Activated T-helper 17 cell treated with anti-CD3 and anti-CD28 coated beads, Interleukin-2, amount 50 U/mL, for 72 hours (primary cell): ENCODE measurements around the gene AIFM3. TPM values are rescaled to one million over a fixed set of nuclear protein-coding genes. Genes with fewer than 3 reads are reported as not detected.
"Not testable (repeated sequence)": the region's sequence is repeated elsewhere in the genome, so short reads cannot be mapped to it uniquely, and the experiment has no call there.

ENCODE experiments used
- ATAC-seq: fragments of 150-1000 bp; cut with Tn5 transposase; replicated peaks from 2 replicates; pipeline ENCODE4 v1.10.0; 2021; ENCODE audit warnings: mild to moderate bottlenecking, moderate library complexity
- H3K27ac Mint-ChIP-seq: one replicate; pipeline ENCODE4 v1.8.0; 2022; ENCODE audit warnings: mixed read lengths
- H3K27me3 Mint-ChIP-seq: one replicate; pipeline ENCODE4 v1.8.0; 2022; ENCODE audit warnings: mixed read lengths
- H3K36me3 Mint-ChIP-seq: one replicate; pipeline ENCODE4 v1.8.0; 2022; ENCODE audit warnings: low read depth, mild to moderate bottlenecking, mixed read lengths
- H3K4me1 Mint-ChIP-seq: one replicate; pipeline ENCODE4 v1.8.0; 2022; ENCODE audit warnings: mixed read lengths
- H3K4me3 Mint-ChIP-seq: one replicate; pipeline ENCODE4 v1.8.0; 2022; ENCODE audit warnings: mild to moderate bottlenecking, mixed read lengths
- H3K9me3 Mint-ChIP-seq: one replicate; pipeline ENCODE4 v1.8.0; 2022; ENCODE audit warnings: mixed read lengths
- total RNA-seq, 2 donors: library from RNA; stranded (reverse); gene quantifications; one replicate each; pipeline ENCODE4 v1.2.3, GENCODE V29; 2022

Gene AIFM3
- not detected for total RNA-seq

GRCh38 chr22:20966883-20967696, at the start of gene AIFM3:
TSS of gene AIFM3 (plus strand) at chr22:20967255. CDS start at chr22:20967945, 690 bp downstream.
- H3K36me3 Mint-ChIP-seq, result no peaks in the 10 kb centered on the region
- no peak for ATAC-seq
- H3K4me3 Mint-ChIP-seq, result peak within 1 kb of the TSS; percentile 11
- no peak within 1 kb of the TSS for H3K27ac Mint-ChIP-seq
- no peaks in the 10 kb centered on the region for H3K9me3 Mint-ChIP-seq
- peaks cover 4% of the 10 kb centered on the region for H3K27me3 Mint-ChIP-seq
- H3K4me1 Mint-ChIP-seq, result no peaks in the 10 kb centered on the region

GRCh38 chr22:20918663-20919218, 48.3 kb upstream of the AIFM3 start:
- no peaks in the 10 kb centered on the region for H3K9me3 Mint-ChIP-seq
- peak overlapping the region; percentile 82 for H3K4me3 Mint-ChIP-seq
- no peaks in the 10 kb centered on the region for H3K27me3 Mint-ChIP-seq
- peak overlapping the region; percentile 91 for H3K27ac Mint-ChIP-seq
- H3K4me1 Mint-ChIP-seq, result peaks cover 26% of the 10 kb centered on the region
- no peak for ATAC-seq
- peaks cover 51% of the 10 kb centered on the region for H3K36me3 Mint-ChIP-seq

GRCh38 chr22:20919718-20920117, 47.3 kb upstream of the AIFM3 start:
- Mint-ChIP-seq H3K27ac (peak overlapping the region; percentile 91), H3K4me3 (peak overlapping the region; percentile 82), H3K9me3 (no peaks in the 10 kb centered on the region), H3K27me3 (no peaks in the 10 kb centered on the region), H3K4me1 (peaks cover 23% of the 10 kb centered on the region), H3K36me3 (peaks cover 59% of the 10 kb centered on the region)
- no peak for ATAC-seq

GRCh38 chr22:20920881-20921203, 46.2 kb upstream of the AIFM3 start:
- peak overlapping the region; percentile 82 for H3K4me3 Mint-ChIP-seq
- no peaks in the 10 kb centered on the region for H3K27me3 Mint-ChIP-seq
- peaks cover 25% of the 10 kb centered on the region for H3K4me1 Mint-ChIP-seq
- no peak for ATAC-seq
- H3K27ac Mint-ChIP-seq, result peak overlapping the region; percentile 2
- H3K36me3 Mint-ChIP-seq, result peaks cover 70% of the 10 kb centered on the region
- H3K9me3 Mint-ChIP-seq, result no peaks in the 10 kb centered on the region

GRCh38 chr22:20922141-20922751, 44.8 kb upstream of the AIFM3 start:
- Mint-ChIP-seq H3K4me1 (peaks cover 34% of the 10 kb centered on the region), H3K36me3 (peaks cover 79% of the 10 kb centered on the region), H3K4me3 (peak overlapping the region; percentile 82), H3K9me3 (no peaks in the 10 kb centered on the region), H3K27me3 (no peaks in the 10 kb centered on the region), H3K27ac (no peak overlapping the region)
- no peak for ATAC-seq

GRCh38 chr22:20926243-20926642, 40.8 kb upstream of the AIFM3 start:
- peaks cover 69% of the 10 kb centered on the region for H3K36me3 Mint-ChIP-seq
- H3K4me1 Mint-ChIP-seq, result peaks cover 33% of the 10 kb centered on the region
- no peak for ATAC-seq
- H3K4me3 Mint-ChIP-seq, result peak overlapping the region; percentile 4
- peak overlapping the region; percentile 51 for H3K27ac Mint-ChIP-seq
- H3K27me3 Mint-ChIP-seq, result no peaks in the 10 kb centered on the region
- no peaks in the 10 kb centered on the region for H3K9me3 Mint-ChIP-seq

GRCh38 chr22:20927940-20928572, 39.0 kb upstream of the AIFM3 start:
- no peaks in the 10 kb centered on the region for H3K27me3 Mint-ChIP-seq
- no peak overlapping the region for H3K4me3 Mint-ChIP-seq
- H3K27ac Mint-ChIP-seq, result no peak overlapping the region
- ATAC-seq, result no peak
- H3K36me3 Mint-ChIP-seq, result peaks cover 65% of the 10 kb centered on the region
- no peaks in the 10 kb centered on the region for H3K9me3 Mint-ChIP-seq
- peaks cover 29% of the 10 kb centered on the region for H3K4me1 Mint-ChIP-seq

GRCh38 chr22:20928573-20928967, 38.5 kb upstream of the AIFM3 start:
- Mint-ChIP-seq H3K27me3 (no peaks in the 10 kb centered on the region), H3K9me3 (no peaks in the 10 kb centered on the region), H3K4me3 (no peak overlapping the region), H3K27ac (no peak overlapping the region), H3K36me3 (peaks cover 70% of the 10 kb centered on the region), H3K4me1 (peaks cover 29% of the 10 kb centered on the region)
- ATAC-seq, result no peak

- peaks cover 73% of the 10 kb centered on the region for H3K36me3 Mint-ChIP-seq
- no peak overlapping the region for H3K27ac Mint-ChIP-seq
- H3K4me3 Mint-ChIP-seq, result no peak overlapping the region
- peaks cover 39% of the 10 kb centered on the region for H3K4me1 Mint-ChIP-seq
- H3K27me3 Mint-ChIP-seq, result no peaks in the 10 kb centered on the region
- ATAC-seq, result no peak
- H3K9me3 Mint-ChIP-seq, result no peaks in the 10 kb centered on the region
These were observed 37.1 kb upstream of the AIFM3 start for GRCh38 chr22:20930004-20930403.

GRCh38 chr22:20930435-20930834, 36.6 kb upstream of the AIFM3 start:
- H3K27me3 Mint-ChIP-seq, H3K4me3 Mint-ChIP-seq: not testable (repeated sequence)

GRCh38 chr22:20931126-20931654, 35.9 kb upstream of the AIFM3 start:
- H3K36me3 Mint-ChIP-seq, result peaks cover 73% of the 10 kb centered on the region
- no peak overlapping the region for H3K4me3 Mint-ChIP-seq
- H3K9me3 Mint-ChIP-seq, result no peaks in the 10 kb centered on the region
- peaks cover 29% of the 10 kb centered on the region for H3K4me1 Mint-ChIP-seq
- H3K27me3 Mint-ChIP-seq, result no peaks in the 10 kb centered on the region
- no peak overlapping the region for H3K27ac Mint-ChIP-seq
- ATAC-seq, result no peak

More at GRCh38 chr22:20930435-20930834, 36.6 kb upstream of the AIFM3 start:
- Mint-ChIP-seq H3K4me1 (peaks cover 36% of the 10 kb centered on the region), H3K36me3 (peaks cover 73% of the 10 kb centered on the region)
- H3K27ac Mint-ChIP-seq, ATAC-seq, H3K9me3 Mint-ChIP-seq: not testable (repeated sequence)

GRCh38 chr22:20933910-20934309, 33.1 kb upstream of the AIFM3 start:
- peak overlapping the region; percentile 10 for H3K4me3 Mint-ChIP-seq
- no peaks in the 10 kb centered on the region for H3K27me3 Mint-ChIP-seq
- no peaks in the 10 kb centered on the region for H3K9me3 Mint-ChIP-seq
- H3K4me1 Mint-ChIP-seq, result peaks cover 42% of the 10 kb centered on the region
- ATAC-seq, result no peak
- H3K27ac Mint-ChIP-seq, result no peak overlapping the region
- H3K36me3 Mint-ChIP-seq, result peaks cover 86% of the 10 kb centered on the region

- Mint-ChIP-seq H3K36me3 (peaks cover 90% of the 10 kb centered on the region), H3K4me1 (peaks cover 43% of the 10 kb centered on the region)
- not testable (repeated sequence) for H3K9me3 Mint-ChIP-seq, H3K27me3 Mint-ChIP-seq, H3K4me3 Mint-ChIP-seq, H3K27ac Mint-ChIP-seq, ATAC-seq
These were observed 32.0 kb upstream of the AIFM3 start for GRCh38 chr22:20935049-20935448.

GRCh38 chr22:20935780-20936539, 31.1 kb upstream of the AIFM3 start:
- H3K36me3 Mint-ChIP-seq, result peaks cover 90% of the 10 kb centered on the region
- H3K27me3 Mint-ChIP-seq, H3K27ac Mint-ChIP-seq: not testable (repeated sequence)

More at GRCh38 chr22:20935780-20936539, 31.1 kb upstream of the AIFM3 start:
- Mint-ChIP-seq H3K4me3 (peak overlapping the region; percentile 70), H3K4me1 (peaks cover 51% of the 10 kb centered on the region)
- H3K9me3 Mint-ChIP-seq, ATAC-seq: not testable (repeated sequence)
